ENCODE results near the gene AP2A2.

AP2A2 gene

DNA sequence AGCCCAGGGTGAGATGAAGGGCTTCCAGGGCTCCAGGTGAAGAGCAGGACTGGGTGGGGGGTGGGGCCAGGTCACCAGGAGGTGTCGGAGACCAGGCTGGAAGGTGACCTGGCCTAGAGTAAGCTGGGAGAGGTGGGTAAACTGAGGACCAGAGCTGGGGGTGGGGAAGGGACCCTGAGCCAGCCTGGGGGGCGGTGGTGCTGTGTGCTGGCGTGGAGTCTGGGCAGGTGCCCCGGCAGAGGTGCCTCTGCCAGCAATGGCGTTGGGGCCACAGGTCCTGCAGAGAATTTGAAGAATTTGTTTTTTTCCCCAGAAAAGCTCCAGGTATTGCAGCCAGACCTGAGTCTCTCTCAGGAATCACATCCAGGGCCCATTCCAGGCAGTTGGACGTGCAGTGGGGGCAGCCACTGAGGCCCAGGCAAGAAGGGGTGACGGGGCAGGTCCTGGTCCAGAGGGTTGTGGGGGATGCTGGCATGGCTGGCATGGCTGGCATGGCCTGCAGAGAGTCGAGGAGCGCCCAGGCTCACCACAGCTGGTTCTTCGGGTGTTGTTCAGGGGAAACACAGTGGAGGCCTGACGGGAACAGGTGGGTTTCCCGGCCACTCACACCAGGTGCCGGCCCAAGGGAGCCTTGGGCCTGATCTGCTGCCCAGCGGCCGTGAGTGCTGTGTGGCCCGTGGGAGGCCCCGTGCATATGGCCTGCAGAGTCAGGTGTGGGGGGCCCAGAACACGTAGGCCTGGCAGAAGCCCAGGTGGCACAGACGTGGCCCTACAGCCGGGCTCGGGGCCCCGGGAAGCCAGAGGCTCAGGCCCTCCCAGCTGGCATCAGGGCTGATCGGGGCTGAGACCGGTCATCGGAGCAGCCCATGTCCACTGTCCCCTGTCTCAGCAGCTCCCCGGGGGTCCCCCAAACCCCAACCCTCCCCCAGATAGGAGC is 117.2 kb downstream of the AP2A2 start:
- DNase-seq (ENCODE audit: low read depth), result no peak

DNA sequence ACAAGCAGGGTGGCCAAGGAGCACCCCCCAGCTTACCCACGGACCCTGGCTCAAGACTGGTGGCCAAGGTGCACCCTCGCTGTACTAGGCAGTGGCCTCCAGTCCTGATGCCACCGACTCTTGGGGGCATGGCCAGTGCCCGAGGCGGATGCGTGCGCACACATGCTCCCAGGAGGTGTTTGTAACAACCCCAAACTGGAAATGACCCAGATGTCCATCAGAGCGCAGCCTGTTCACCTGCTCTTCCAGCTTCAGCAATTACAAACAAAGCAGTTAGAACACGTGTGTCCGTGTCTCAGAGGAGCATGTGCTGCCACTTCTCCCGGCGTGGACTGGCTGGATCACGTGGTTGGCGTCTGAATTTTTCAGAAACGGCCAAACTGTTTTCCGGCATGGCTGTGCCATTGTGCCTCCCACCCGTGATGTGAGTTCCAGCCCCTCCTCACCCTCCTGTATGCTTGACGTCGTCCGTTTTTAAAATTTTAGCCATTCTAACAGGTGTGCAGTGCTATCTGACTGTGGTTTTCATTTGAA is 118.0 kb downstream of the AP2A2 start:
- no peak for DNase-seq (ENCODE audit: low read depth)

DNA sequence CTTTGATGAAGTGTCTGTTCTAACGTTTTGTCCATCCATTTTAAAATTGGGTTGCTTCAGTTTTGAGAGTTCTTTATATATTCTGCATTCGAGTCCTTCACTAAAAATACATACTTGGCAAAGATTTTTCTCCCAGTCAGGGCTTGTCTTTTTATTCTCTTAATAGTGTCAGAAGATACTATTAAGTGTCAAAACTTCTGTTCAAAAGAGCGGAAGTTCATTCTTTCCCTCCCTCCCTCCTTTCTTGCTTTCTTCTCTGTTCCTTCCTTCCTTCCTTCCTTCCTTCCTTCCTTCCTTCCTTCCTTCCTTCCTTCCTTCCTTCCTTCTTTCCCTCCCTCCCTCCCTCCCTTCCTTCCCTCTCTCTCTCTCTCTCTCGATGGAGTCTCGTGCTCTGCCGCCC is 118.5 kb downstream of the AP2A2 start:
- DNase-seq (ENCODE audit: low read depth), result no peak

DNA sequence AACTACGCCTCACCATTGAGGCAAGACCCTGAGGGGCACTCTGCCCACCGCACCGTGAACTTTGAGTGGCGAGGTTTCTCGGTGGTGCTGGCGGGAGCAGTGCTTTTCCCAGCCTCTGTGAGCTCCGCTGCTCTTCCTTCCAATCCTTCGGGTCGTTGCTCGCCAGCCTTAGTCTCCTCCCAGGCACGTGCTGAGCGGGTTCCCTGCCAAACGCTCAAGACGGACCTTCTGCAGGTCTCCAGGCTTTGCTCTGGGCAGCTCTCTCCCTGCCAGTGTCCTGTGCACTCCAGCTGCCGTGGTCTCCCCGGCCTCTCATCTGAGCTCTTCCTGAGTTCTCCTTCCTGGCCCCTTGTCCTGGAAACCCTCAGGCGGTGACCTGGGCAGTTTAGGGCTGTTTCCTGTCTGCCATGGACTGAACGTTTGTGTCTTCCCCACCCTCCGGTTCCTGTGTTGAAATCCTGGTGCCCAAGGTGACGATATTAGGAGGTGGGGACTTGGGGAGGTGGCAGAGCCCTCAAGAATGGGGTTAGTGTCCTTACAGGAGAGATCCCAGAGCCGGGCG is 122.0 kb downstream of the AP2A2 start:
- no peak for DNase-seq (ENCODE audit: low read depth)

DNA sequence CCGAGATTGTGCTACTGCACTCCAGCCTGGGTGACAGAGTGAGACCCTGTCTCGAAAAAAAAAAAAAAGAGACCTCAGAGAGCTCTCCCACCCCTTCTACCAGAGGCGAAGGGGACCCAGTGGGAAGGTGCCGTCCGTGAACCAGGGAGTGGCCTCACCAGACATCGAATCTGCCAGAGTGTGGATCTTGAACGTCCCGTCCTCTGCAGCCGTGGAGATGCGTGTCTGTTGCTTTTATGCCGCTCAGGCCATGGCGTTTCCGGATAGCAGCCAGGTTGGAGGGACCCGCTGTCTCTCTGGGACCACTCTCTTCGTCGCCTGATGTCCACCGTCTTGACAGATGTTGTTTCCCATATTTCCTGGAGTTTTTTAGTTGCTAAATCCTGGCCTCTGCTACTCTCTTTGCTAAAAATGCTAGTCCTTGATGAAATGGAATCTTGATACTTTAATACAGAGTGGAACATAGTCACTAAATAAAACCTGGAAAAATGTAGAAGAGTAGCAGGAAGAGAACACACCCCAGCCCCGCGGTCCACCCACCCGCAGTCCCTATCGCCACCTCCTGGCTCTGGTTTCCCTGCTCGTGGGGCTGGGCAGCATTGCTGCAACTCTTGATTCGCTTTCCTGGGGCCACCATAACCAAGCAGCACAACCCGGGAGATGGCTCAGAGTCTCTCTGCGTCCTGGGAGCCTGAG is 122.9 kb downstream of the AP2A2 start:
- DNase-seq (ENCODE audit: low read depth), result no peak

- DNase-seq (ENCODE audit: low read depth), result no peak
These were observed 123.4 kb downstream of the AP2A2 start for GRCh38 chr11:1049071-1049405.

DNA sequence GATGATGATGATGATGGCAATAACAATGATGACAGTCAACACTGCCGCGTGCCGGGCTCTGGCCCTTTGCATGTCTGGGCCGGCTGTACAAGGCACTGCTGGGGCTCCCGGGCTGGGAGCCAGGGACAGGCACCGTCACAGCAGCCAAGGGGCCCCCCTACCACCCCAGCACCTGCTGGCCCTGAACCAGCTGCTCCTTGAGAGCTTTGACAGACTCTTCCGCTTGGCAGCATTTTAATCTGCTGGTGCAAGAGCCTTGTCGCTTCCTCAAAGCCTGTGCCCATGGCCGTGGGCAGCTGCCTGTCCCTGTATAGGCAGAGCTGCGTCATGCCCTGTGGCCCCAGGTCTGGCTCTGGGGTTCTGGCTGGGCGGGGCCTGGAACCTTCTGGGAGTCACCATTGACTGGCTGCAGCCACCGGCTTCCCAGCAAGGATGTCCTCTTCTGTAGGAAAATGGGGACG is 123.8 kb downstream of the AP2A2 start:
- no peak for DNase-seq (ENCODE audit: low read depth)

DNA sequence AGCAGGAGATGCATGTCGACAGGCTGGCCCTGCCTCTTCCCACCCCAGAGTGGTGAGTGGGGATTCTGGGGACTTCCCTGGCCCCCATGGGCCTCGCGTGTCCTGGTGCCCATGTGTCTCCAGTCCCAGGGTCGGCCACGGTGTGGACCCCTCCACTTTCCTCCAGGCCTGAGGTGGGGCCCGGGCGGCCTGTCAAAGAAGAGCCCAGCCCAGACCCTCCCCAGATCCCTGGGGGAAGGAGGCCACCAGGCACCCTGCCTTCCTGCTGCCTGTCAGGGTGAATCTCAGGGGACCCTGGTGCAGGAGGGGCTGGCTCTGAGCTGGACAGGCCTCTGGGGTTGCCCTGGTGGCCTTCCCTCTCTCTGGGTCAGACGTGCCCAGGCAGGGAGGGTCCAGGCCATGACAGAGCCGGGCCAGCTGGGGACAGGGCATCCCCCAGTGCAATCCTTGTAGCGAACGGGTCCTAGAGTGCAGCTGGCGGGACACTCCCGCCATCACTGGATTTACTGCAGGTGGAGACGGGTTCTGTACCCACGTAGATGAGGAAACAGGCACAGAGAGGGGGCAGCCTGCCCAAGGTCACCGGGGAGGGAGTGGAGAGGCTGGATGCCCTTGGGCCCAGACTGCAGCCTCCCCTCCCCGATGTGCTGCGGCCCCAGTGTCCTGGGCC is 124.4 kb downstream of the AP2A2 start:
- DNase-seq (ENCODE audit: low read depth), result no peak

DNA sequence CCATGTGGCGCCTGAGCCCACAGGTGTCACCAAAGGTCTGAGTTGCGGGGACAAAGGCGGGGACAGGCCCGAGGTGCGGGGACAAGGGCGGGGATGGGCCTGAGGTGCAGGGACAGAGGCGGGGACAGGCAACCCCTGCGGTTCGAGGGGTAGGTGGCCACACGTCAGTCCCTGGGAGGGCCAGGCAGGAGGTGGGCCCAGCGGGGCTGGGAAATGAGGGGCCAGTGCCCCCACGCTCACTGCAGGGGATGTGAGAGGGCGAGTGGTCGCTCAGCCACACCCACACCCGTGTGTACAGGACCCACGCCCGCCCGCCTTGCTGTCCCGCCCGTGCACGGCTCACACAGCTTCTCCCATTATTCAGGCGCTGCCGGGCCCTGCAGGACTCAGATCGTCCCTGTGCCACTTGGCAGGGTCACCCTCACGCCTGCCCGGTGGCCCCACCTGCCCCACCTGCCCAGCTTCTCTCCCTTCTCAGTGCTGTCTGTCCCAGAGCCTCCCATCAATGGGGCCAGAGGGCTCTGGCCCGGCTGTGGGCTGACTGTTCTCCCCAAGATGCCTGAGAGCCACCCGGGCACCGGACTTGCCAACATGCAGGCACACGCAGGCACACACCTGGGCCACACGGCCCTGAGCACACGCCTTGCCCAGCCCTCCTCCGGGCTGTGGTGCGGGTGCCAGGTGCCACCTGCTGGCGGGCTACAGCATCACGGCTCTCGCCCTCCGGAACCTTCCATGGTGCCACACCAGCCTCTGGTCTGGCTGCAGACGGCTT is 125.1 kb downstream of the AP2A2 start:
- peak; percentile 59 for DNase-seq (ENCODE audit: low read depth)

GRCh38 chr11:1051356-1052132 is 125.9 kb downstream of the AP2A2 start:
- no peak for DNase-seq (ENCODE audit: low read depth)

DNA sequence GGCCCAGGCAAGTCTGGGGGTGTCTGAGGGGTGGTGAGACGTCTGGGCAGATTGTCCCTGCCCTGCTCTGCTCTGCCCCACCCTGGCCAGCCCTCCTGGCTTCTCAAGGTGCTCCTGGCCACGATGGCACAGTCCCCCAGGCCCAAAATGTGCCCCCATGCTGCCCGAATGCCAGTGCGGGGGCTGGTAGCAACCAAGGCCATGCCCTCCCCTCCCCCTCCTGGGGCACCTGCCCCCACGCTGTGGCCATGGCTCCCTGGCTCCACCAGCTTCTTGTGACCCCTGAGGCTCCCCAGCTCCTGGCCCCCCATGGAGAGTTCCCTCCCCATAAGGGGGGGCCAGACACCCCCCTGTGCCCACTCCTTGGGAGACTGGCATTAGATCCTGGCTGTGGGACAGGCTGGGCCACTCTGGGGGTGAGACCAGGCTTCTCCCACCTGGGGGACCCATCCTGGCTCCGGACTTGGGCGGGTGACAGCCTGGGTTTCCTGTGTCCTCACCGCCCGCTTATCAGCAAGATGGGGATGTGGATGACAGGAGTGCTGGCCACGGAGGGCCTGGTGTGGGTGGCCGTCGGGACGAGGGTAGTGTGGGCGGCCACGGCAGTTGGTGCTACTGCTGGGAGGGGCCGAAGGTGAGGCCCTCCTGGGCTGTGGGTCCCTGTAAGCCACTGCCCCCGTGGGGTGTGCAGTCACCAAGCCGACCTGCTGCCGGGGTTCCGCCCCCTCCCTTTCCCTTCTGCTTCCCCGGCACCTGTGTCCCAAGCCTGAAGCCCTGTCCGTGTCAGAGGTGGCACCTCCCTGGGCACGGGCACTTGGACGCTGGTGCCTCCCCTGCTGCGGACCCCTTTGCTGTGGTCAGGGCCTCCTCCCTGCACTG is 126.7 kb downstream of the AP2A2 start:
- DNase-seq (ENCODE audit: low read depth), result no peak

GRCh38 chr11:1053121-1053901 is 127.6 kb downstream of the AP2A2 start:
- no peak for DNase-seq (ENCODE audit: low read depth)

DNA sequence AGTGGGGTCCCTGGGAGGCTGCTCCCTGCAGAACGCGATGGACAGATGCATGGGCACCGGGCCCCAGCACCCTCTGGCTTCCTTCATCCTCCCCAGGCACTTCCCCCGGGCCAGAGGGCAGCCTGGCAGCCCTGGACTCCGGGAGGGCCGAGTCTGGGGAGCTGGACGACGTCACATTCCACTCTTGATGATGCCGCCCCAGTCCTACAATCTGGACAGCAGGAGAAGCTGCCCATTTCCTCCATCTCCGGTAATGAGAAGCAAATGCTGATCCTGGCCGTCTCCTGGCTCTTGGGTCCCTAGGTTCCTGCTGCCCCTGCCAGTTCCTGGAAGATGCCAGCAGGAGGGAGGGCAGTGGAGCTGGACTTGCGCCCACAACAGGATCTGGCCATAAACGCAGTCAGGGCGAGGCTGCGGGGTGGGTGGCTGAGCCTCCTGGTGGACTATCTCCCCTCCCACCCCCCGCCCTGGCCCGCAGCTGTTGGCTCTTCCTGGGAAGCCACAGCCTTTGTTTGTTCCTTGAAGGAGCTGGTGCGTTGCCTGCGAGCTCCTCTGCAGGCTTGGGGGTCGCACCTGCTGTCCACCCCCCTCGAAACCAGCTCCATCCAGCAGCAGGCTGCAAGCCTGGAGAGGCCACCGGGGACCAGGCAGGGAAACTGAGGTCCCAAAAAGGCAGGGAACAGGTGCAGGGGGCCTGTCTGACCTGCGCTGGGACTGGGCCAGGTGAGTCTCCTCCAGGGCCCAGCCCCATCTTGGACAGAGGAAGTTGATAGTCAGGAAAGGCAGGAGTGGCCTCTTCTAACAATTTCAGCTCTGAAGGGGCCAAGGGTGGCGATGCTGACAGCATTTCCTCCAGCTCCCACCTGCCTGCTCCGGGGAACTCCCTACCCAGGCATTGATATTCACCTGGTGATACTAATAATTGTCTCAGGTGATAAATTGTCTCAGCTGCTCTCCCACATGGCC is 128.8 kb downstream of the AP2A2 start:
- DNase-seq (ENCODE audit: low read depth), result no peak

GRCh38 chr11:1055109-1055703 is 129.5 kb downstream of the AP2A2 start:
- no peak for DNase-seq (ENCODE audit: low read depth)

- no peak for DNase-seq (ENCODE audit: low read depth)
These were observed 130.5 kb downstream of the AP2A2 start for GRCh38 chr11:1055990-1056771.

GRCh38 chr11:1057806-1058205 is 132.1 kb downstream of the AP2A2 start:
- no peak for DNase-seq (ENCODE audit: low read depth)

All from activated T-cell treated with anti-CD3 and anti-CD28 coated beads for 24 hours (primary cell).